Activated naive CD4-positive, alpha-beta T cell treated with anti-CD3 and anti-CD28 coated beads for 36 hours (primary cell): Measurements from ENCODE around the gene NSRP1. TPM values are rescaled to one million over a fixed set of nuclear protein-coding genes. Genes with fewer than 3 reads are reported as not detected.
A peak's percentile ranks its signal among the peaks of the same experiment; 100 is the strongest.
"Not testable (repeated sequence)": the region's sequence is repeated elsewhere in the genome, so short reads cannot be mapped to it uniquely, and the experiment has no call there.

ENCODE experiments used
- CTCF ChIA-PET: fragments of 350-600 bp; sonication (Branson Sonifier 250); formaldehyde crosslinking; loops from one replicate; lab custom pipeline; 2021; ENCODE audit warnings: antibody characterized with exemption; lab: Charles Lee
- DNase-seq: peaks from one replicate; pipeline ENCODE4 v3.0.0-alpha.2; 2020
- H3K27ac Mint-ChIP-seq: one replicate; pipeline ENCODE4 v1.8.0; 2021; ENCODE audit warnings: mild to moderate bottlenecking, mixed read lengths
- H3K27me3 Mint-ChIP-seq: one replicate; pipeline ENCODE4 v1.8.0; 2021; ENCODE audit warnings: low read depth, mixed read lengths
- H3K36me3 Mint-ChIP-seq: one replicate; pipeline ENCODE4 v1.8.0; 2021; ENCODE audit warnings: low read depth, mixed read lengths
- H3K4me1 Mint-ChIP-seq: one replicate; pipeline ENCODE4 v1.8.0; 2021; ENCODE audit warnings: low read depth, mixed read lengths
- H3K4me3 Mint-ChIP-seq: one replicate; pipeline ENCODE4 v1.8.0; 2021; ENCODE audit warnings: mild to moderate bottlenecking, moderate library complexity, mixed read lengths
- H3K9me3 Mint-ChIP-seq: one replicate; pipeline ENCODE4 v1.8.0; 2021; ENCODE audit warnings: mixed read lengths
- intact Hi-C: fragments of 100-400 bp; cut with micrococcal nuclease; formaldehyde crosslinking; loops from one replicate; pipeline ENCODE4 v1.15.1; 2023
- total RNA-seq, 2 experiments: library from RNA; stranded (reverse); gene quantifications; one replicate each; pipeline ENCODE4 v1.2.3, GENCODE V29; 2021

NSRP1 gene
- total RNA-seq, 2 experiments from 2014 or later, result 21.4 to 21.5 TPM

DNA sequence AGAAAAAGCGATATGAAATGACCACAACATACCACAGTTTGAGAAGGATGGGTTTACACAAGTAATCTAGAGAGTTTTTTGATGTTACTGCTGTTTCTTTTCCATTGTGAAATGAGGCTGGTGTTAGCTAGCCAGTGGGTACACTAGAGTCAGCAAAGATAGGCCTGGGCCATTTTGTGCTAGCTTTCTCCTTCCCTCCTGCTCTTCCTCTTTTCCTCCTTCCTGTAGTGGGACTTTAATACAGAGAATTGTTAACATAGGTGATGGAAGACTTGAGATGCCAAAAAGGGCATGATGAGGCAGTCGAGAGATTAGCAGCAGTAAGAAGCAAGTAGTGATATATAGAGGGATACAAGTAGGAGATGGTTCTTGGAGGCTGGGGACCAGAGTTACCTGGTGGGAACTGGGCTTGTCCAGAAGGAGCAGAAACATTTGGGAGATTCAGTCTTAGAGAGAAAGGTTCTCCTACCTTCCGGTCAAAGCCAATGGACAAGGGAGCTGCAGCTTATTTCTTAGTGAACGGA, 7.7 kb downstream of the NSRP1 start:
- no peaks in the 10 kb centered on the region for H3K27me3 Mint-ChIP-seq
- no peak for DNase-seq
- H3K9me3 Mint-ChIP-seq, result no peaks in the 10 kb centered on the region
- peaks cover 44% of the 10 kb centered on the region for H3K4me1 Mint-ChIP-seq
- H3K27ac Mint-ChIP-seq, result no peak overlapping the region
- intact Hi-C loops, result no loop called here
- H3K4me3 Mint-ChIP-seq, result no peak overlapping the region
- peaks cover 19% of the 10 kb centered on the region for H3K36me3 Mint-ChIP-seq
- CTCF ChIA-PET, result interaction anchor here (0.6 to 5.2 kb wide), 17 partner anchors 9 to 239 kb away, joined by 3 to 84 read pairs (median 4); partner anchors contain the start of gene TMIGD1

GRCh38 chr17:30130121-30130520, 13.5 kb downstream of the NSRP1 start:
- Mint-ChIP-seq H3K36me3 (peaks cover 28% of the 10 kb centered on the region), H3K4me1 (peaks cover 22% of the 10 kb centered on the region), H3K27me3 (no peaks in the 10 kb centered on the region), H3K9me3 (no peaks in the 10 kb centered on the region), H3K4me3 (no peak overlapping the region), H3K27ac (no peak overlapping the region)
- intact Hi-C loops, result no loop called here
- DNase-seq, result no peak
- CTCF ChIA-PET, result no interaction called here

- peaks cover 15% of the 10 kb centered on the region for H3K4me1 Mint-ChIP-seq
- no peaks in the 10 kb centered on the region for H3K27me3 Mint-ChIP-seq
- DNase-seq, result no peak
- no peak overlapping the region for H3K27ac Mint-ChIP-seq
- peaks cover 26% of the 10 kb centered on the region for H3K36me3 Mint-ChIP-seq
- intact Hi-C loops, result no loop called here
- CTCF ChIA-PET, result interaction anchor here (0.6 to 2.4 kb wide), 3 partner anchors 7 to 146 kb away, joined by 3 to 9 read pairs (median 3); no protein-coding TSS in a partner anchor
- H3K4me3 Mint-ChIP-seq, result no peak overlapping the region
- no peaks in the 10 kb centered on the region for H3K9me3 Mint-ChIP-seq
These were observed 16.0 kb downstream of the NSRP1 start for GRCh38 chr17:30132615-30133014.

DNA sequence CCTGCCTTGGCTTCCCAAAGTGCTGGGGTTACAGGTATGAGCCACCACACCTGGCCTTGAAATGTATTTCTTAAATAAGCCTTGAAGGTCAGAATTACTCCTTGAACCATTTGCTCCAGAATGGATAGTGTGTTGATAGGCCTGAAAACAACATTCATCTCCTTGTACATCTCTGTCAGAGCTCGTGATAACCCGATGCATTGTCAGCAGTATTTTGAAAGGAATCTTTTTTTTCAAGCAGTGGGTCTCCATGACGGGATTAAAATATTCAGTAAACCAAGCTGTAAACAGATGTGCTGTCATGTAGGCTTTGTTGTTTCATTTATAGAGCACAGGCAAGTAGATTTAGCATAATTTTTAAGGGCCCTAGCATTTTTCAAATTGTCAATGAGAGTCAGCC, 16.6 kb downstream of the NSRP1 start:
- no peak overlapping the region for H3K4me3 Mint-ChIP-seq
- H3K9me3 Mint-ChIP-seq, result no peaks in the 10 kb centered on the region
- H3K4me1 Mint-ChIP-seq, result peaks cover 15% of the 10 kb centered on the region
- H3K27ac Mint-ChIP-seq, result no peak overlapping the region
- peaks cover 26% of the 10 kb centered on the region for H3K36me3 Mint-ChIP-seq
- CTCF ChIA-PET, result interaction anchor here (0.7 to 2.4 kb wide), 2 partner anchors 8 to 146 kb away, joined by 3 to 9 read pairs; no protein-coding TSS in a partner anchor
- no peaks in the 10 kb centered on the region for H3K27me3 Mint-ChIP-seq
- no peak for DNase-seq
- intact Hi-C loops, result no loop called here

- no peaks in the 10 kb centered on the region for H3K27me3 Mint-ChIP-seq
- H3K36me3 Mint-ChIP-seq, result peaks cover 31% of the 10 kb centered on the region
- H3K27ac Mint-ChIP-seq, result no peak overlapping the region
- intact Hi-C loops, result no loop called here
- H3K9me3 Mint-ChIP-seq, result no peaks in the 10 kb centered on the region
- H3K4me1 Mint-ChIP-seq, result peaks cover 18% of the 10 kb centered on the region
- H3K4me3 Mint-ChIP-seq, result no peak overlapping the region
- CTCF ChIA-PET, result interaction anchor here (2.4 kb wide), 1 partner anchor 9 kb away, joined by 9 read pairs; no protein-coding TSS in a partner anchor
- DNase-seq, result no peak
These were observed 17.9 kb downstream of the NSRP1 start for GRCh38 chr17:30134551-30134950.

DNA sequence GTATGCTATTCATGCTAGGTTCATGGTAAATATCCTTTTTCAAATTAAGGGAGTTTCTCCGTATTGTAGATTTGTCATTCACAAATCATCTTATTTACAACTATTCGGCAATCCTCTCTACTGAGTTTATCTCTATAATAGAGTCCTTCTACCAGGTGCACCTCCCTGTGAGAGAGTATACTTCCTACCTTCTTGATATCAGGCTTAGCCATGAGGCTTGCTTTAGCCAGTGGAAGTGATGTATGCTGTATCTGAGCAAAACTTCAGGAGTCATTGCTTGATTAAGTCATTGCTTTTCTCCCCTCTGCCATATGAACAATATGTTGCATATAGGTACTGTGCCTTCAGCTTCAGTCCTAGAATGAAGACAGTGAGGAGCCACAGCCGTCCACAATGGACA, 20.5 kb downstream of the NSRP1 start:
- H3K4me1 Mint-ChIP-seq, result peaks cover 18% of the 10 kb centered on the region
- H3K27ac Mint-ChIP-seq, result no peak overlapping the region
- no peak for DNase-seq
- H3K36me3 Mint-ChIP-seq, result peaks cover 26% of the 10 kb centered on the region
- intact Hi-C loops, result no loop called here
- no peaks in the 10 kb centered on the region for H3K9me3 Mint-ChIP-seq
- H3K4me3 Mint-ChIP-seq, result no peak overlapping the region
- H3K27me3 Mint-ChIP-seq, result no peaks in the 10 kb centered on the region
- CTCF ChIA-PET, result interaction anchor here (0.5 to 1.4 kb wide), 2 partner anchors 25 to 32 kb away, joined by 3 to 6 read pairs; no protein-coding TSS in a partner anchor

- intact Hi-C loops, H3K4me3 Mint-ChIP-seq, H3K9me3 Mint-ChIP-seq, H3K27me3 Mint-ChIP-seq, H3K27ac Mint-ChIP-seq: not testable (repeated sequence)
- peaks cover 14% of the 10 kb centered on the region for H3K36me3 Mint-ChIP-seq
- CTCF ChIA-PET, result interaction anchor here (0.7 to 1.3 kb wide), 2 partner anchors 21 to 55 kb away, joined by 3 read pairs; no protein-coding TSS in a partner anchor
- DNase-seq, result peak; percentile 15
- peaks cover 20% of the 10 kb centered on the region for H3K4me1 Mint-ChIP-seq
These were observed 31.2 kb downstream of the NSRP1 start for GRCh38 chr17:30147860-30148259.

DNA sequence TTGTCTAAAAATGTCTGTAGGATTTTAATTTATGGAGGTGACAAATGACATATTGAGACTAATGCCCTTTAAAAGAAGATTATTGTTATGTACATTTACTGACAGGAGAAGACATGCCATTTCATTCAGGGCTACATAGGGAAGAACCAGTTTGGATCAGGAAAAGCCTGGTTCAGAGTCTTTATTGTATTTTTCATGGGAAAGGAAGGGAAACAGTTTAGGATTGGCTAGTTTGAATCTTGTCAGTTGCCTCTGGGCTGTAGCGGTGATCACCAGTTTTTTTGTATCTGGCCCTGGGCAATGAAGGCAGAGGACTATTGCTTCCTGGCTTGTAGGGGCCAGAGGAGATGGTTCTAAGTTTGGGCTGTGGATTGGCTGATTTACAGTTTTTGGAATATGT, 31.8 kb downstream of the NSRP1 start:
- H3K4me3 Mint-ChIP-seq, result no peak overlapping the region
- no peaks in the 10 kb centered on the region for H3K27me3 Mint-ChIP-seq
- no peak for DNase-seq
- intact Hi-C loops, result no loop called here
- peaks cover 15% of the 10 kb centered on the region for H3K36me3 Mint-ChIP-seq
- CTCF ChIA-PET, result interaction anchor here (0.7 to 1.3 kb wide), 2 partner anchors 22 to 55 kb away, joined by 3 read pairs; no protein-coding TSS in a partner anchor
- no peak overlapping the region for H3K27ac Mint-ChIP-seq
- H3K9me3 Mint-ChIP-seq, result no peaks in the 10 kb centered on the region
- H3K4me1 Mint-ChIP-seq, result peaks cover 19% of the 10 kb centered on the region

GRCh38 chr17:30151471-30151870, 34.9 kb downstream of the NSRP1 start:
- Mint-ChIP-seq H3K4me3 (no peak overlapping the region), H3K36me3 (peaks cover 17% of the 10 kb centered on the region), H3K4me1 (peaks cover 18% of the 10 kb centered on the region), H3K27me3 (no peaks in the 10 kb centered on the region), H3K27ac (no peak overlapping the region), H3K9me3 (no peaks in the 10 kb centered on the region)
- CTCF ChIA-PET, result interaction anchor here (0.6 to 1.2 kb wide), 5 partner anchors 15 to 842 kb away, joined by 3 read pairs; no protein-coding TSS in a partner anchor
- DNase-seq, result no peak
- intact Hi-C loops, result no loop called here

- no peak for DNase-seq
- CTCF ChIA-PET, result interaction anchor here (1.3 kb wide), 1 partner anchor 181 kb away, joined by 3 read pairs; no protein-coding TSS in a partner anchor
- no peaks in the 10 kb centered on the region for H3K27me3 Mint-ChIP-seq
- H3K4me1 Mint-ChIP-seq, result peaks cover 22% of the 10 kb centered on the region
- H3K36me3 Mint-ChIP-seq, result peaks cover 27% of the 10 kb centered on the region
- H3K9me3 Mint-ChIP-seq, result peaks cover 2% of the 10 kb centered on the region
- H3K4me3 Mint-ChIP-seq, result no peak overlapping the region
- intact Hi-C loops, result no loop called here
- H3K27ac Mint-ChIP-seq, result no peak overlapping the region
These were observed 36.8 kb downstream of the NSRP1 start for GRCh38 chr17:30153463-30153862.

DNA sequence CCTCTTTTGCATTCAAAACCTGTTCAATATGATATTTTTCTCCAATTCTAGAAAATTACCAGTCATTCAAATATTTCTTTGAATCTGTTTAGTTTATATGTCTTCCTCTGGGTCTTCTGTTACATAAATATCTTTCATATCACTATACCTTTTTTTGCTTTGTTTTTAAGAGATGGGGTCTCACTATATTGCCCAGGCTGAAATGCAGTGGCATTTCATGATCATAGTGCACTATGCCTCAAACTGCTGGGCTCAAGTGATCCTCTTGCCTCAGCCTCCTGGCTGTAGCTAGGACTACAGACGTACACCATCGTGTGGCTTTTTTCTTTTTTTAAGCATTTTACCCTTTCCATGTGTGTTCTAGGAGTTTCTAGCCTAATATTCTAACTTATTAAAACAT, 38.8 kb downstream of the NSRP1 start:
- Mint-ChIP-seq H3K4me1 (peaks cover 27% of the 10 kb centered on the region), H3K27me3 (no peaks in the 10 kb centered on the region), H3K36me3 (peaks cover 41% of the 10 kb centered on the region), H3K4me3 (no peak overlapping the region), H3K9me3 (peaks cover 11% of the 10 kb centered on the region), H3K27ac (no peak overlapping the region)
- intact Hi-C loops, result no loop called here
- DNase-seq, result no peak
- CTCF ChIA-PET, result no interaction called here

GRCh38 chr17:30158896-30159625, 42.4 kb downstream of the NSRP1 start:
- CTCF ChIA-PET, result interaction anchor here (0.7 to 1.3 kb wide), 2 partner anchors 55 to 534 kb away, joined by 3 read pairs; no protein-coding TSS in a partner anchor
- Mint-ChIP-seq H3K27me3 (no peaks in the 10 kb centered on the region), H3K4me1 (peaks cover 27% of the 10 kb centered on the region), H3K4me3 (no peak overlapping the region), H3K36me3 (peaks cover 46% of the 10 kb centered on the region), H3K27ac (no peak overlapping the region), H3K9me3 (peaks cover 11% of the 10 kb centered on the region)
- intact Hi-C loops, result no loop called here
- no peak for DNase-seq
